Measurements from ENCODE around the gene SRD5A1.

DNA sequence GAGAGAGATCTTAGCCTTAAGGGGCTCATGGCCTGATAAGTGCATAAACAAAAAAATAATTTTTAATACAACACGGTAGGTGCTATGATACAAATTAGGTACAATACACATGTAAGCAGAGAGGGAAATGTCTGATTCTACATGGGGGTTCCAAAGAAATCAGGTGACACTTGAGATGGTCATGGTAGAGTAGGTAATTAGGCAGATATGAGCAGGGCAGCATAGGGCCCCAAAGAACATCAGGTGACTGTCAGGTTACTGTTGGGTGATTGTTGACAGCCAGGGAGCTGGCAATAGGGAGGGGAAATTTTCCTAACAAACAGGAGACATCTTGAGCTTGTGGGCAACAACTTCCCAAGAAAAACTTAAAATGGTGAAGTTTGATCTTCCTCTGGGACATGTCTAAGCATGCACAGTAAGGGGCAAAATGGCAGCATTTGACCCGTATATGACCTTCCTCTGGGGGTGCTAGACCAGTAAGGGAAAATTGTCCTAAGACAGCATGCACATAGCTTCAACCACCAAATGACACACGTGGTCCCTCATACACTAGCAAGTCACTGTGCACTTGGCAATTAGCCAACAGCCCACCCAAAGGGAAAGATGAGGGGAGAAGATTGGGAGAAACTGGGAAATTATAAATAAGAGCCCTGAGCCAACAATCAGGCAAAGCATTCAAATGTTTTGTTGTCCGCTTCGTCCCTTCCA is 42.7 kb downstream of the SRD5A1 start:
- TF ChIP-seq, protein P1, sequence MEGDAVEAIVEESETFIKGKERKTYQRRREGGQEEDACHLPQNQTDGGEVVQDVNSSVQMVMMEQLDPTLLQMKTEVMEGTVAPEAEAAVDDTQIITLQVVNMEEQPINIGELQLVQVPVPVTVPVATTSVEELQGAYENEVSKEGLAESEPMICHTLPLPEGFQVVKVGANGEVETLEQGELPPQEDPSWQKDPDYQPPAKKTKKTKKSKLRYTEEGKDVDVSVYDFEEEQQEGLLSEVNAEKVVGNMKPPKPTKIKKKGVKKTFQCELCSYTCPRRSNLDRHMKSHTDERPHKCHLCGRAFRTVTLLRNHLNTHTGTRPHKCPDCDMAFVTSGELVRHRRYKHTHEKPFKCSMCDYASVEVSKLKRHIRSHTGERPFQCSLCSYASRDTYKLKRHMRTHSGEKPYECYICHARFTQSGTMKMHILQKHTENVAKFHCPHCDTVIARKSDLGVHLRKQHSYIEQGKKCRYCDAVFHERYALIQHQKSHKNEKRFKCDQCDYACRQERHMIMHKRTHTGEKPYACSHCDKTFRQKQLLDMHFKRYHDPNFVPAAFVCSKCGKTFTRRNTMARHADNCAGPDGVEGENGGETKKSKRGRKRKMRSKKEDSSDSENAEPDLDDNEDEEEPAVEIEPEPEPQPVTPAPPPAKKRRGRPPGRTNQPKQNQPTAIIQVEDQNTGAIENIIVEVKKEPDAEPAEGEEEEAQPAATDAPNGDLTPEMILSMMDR (conservative IDR thresholded peaks at IDR 0.05), result no peak
- TF ChIP-seq EZH2 (IDR thresholded peaks at IDR 0.05; ENCODE audit: low read depth), result no peak
